CD14-positive monocyte (primary cell): ENCODE data around the gene CPA2. TPM values are rescaled to one million over a fixed set of nuclear protein-coding genes. Genes with fewer than 3 reads are reported as not detected.

Source experiments
- DNase-seq, 3 donors: peaks; one replicate each; pipeline ENCODE4 v3.0.0-alpha.2; 2011 to 2022
- H2AFZ ChIP-seq: 2 replicates; pipeline ENCODE4 v1.6.0; 2012; ENCODE audit warnings: mild to moderate bottlenecking, low read depth, low read length, inconsistent platforms; ENCODE audit not compliant: insufficient read depth, poor library complexity, severe bottlenecking
- H3K27ac ChIP-seq, 2 donors: 1 replicate in 1 of 2; 2 replicates in 1 of 2; pipeline ENCODE4 v1.5.1; 2012 to 2013; ENCODE audit warnings: low read length in 2 of 2, control low read depth in 1 of 2, inconsistent platforms in 1 of 2, low read depth in 1 of 2, mild to moderate bottlenecking in 1 of 2
- H3K27me3 ChIP-seq, 2 donors: one replicate each; pipeline versions ENCODE4 v1.6.0 to v1.6.1; 2011 to 2013; ENCODE audit warnings: low read length in 2 of 2; ENCODE audit not compliant: control insufficient read depth in 2 of 2, insufficient read depth in 2 of 2
- H3K36me3 ChIP-seq, 2 donors: replicated peaks in 1 of 2; 1 replicate in 1 of 2; 2 replicates in 1 of 2; pipeline versions ENCODE4 v1.5.1 to v1.6.1; 2012 to 2013; ENCODE audit warnings: low read length in 2 of 2, control low read depth in 1 of 2, inconsistent platforms in 1 of 2, mild to moderate bottlenecking in 1 of 2; ENCODE audit not compliant: insufficient read depth in 2 of 2, control insufficient read depth in 1 of 2
- H3K4me1 ChIP-seq, 2 donors: 1 replicate in 1 of 2; 2 replicates in 1 of 2; pipeline versions ENCODE4 v1.5.1 to v1.6.1; 2012 to 2013; ENCODE audit warnings: low read length in 2 of 2, control low read depth in 1 of 2, inconsistent platforms in 1 of 2, mild to moderate bottlenecking in 1 of 2, moderate library complexity in 1 of 2; ENCODE audit not compliant: insufficient read depth in 2 of 2, control insufficient read depth in 1 of 2
- H3K4me2 ChIP-seq: replicated peaks from 2 replicates; pipeline ENCODE3; 2012; ENCODE audit warnings: low read length, moderate library complexity, mild to moderate bottlenecking; ENCODE audit not compliant: poor library complexity, severe bottlenecking; ENCODE audit errors: extremely low read depth
- H3K4me3 ChIP-seq, 3 experiments: fragments of 200-600 bp in 1 of 3; sonication (generic) in 1 of 3; replicated peaks in 1 of 3; 1 replicate in 2 of 3; 2 replicates in 1 of 3; pipeline ENCODE4 v1.5.1; 2011 to 2013; ENCODE audit warnings: low read length in 3 of 3, mild to moderate bottlenecking in 3 of 3, control low read depth in 2 of 3, low read depth in 2 of 3, inconsistent platforms in 1 of 3, moderate library complexity in 1 of 3
- H3K79me2 ChIP-seq: 2 replicates; pipeline ENCODE4 v1.6.0; 2012; ENCODE audit warnings: mild to moderate bottlenecking, control low read depth, inconsistent platforms, low read length, moderate library complexity; ENCODE audit not compliant: insufficient read depth
- H3K9ac ChIP-seq: 2 replicates; pipeline ENCODE4 v1.6.0; 2017; ENCODE audit warnings: low read length, mild to moderate bottlenecking; ENCODE audit not compliant: insufficient read depth, poor library complexity, severe bottlenecking
- H3K9me3 ChIP-seq, 2 donors: replicated peaks in 1 of 2; 1 replicate in 1 of 2; 2 replicates in 1 of 2; pipeline versions ENCODE4 v1.5.1 to v1.6.1; 2012 to 2013; ENCODE audit warnings: low read length in 2 of 2, control low read depth in 1 of 2; ENCODE audit not compliant: control insufficient read depth in 1 of 2, insufficient read depth in 1 of 2
- H4K20me1 ChIP-seq: 2 replicates; pipeline ENCODE4 v1.6.0; 2012; ENCODE audit warnings: mild to moderate bottlenecking, low read length, control low read depth, moderate library complexity; ENCODE audit not compliant: insufficient read depth
- H3K27ac Mint-ChIP-seq, 7 donors: one replicate each; pipeline ENCODE4 v1.8.0; 2020; ENCODE audit warnings: mild to moderate bottlenecking in 7 of 7, mixed read lengths in 7 of 7, moderate library complexity in 6 of 7, inconsistent platforms in 2 of 7
- H3K27me3 Mint-ChIP-seq, 3 donors: one replicate each; pipeline ENCODE4 v1.8.0; 2021 to 2022; ENCODE audit warnings: low read depth in 3 of 3, mild to moderate bottlenecking in 3 of 3, mixed read lengths in 3 of 3, moderate library complexity in 3 of 3, inconsistent platforms in 1 of 3
- H3K36me3 Mint-ChIP-seq, 2 donors: one replicate each; pipeline ENCODE4 v1.8.0; 2020; ENCODE audit warnings: mixed read lengths in 2 of 2, inconsistent platforms in 1 of 2, mild to moderate bottlenecking in 1 of 2
- H3K4me1 Mint-ChIP-seq: one replicate; pipeline ENCODE4 v1.8.0; 2020; ENCODE audit warnings: mild to moderate bottlenecking, mixed read lengths
- H3K4me3 Mint-ChIP-seq, 2 donors: one replicate each; pipeline ENCODE4 v1.8.0; 2020; ENCODE audit warnings: mild to moderate bottlenecking in 2 of 2, mixed read lengths in 2 of 2, moderate library complexity in 1 of 2
- H3K9me3 Mint-ChIP-seq, 7 donors: one replicate each; pipeline ENCODE4 v1.8.0; 2020 to 2022; ENCODE audit warnings: mixed read lengths in 7 of 7, mild to moderate bottlenecking in 6 of 7, moderate library complexity in 6 of 7, inconsistent platforms in 2 of 7
- CTCF ChIP-seq: fragments of 200-600 bp; IDR thresholded peaks from one replicate; pipeline ENCODE4 v1.8.0; 2022; ENCODE audit warnings: antibody characterized with exemption, mild to moderate bottlenecking
- WGBS: methylation state at CpG from one replicate; pipeline ENCODE4 v1.1.5; 2013; ENCODE audit warnings: missing lambda C conversion rate; ENCODE audit not compliant: insufficient coverage; 5-methylcytosine and 5-hydroxymethylcytosine counted together
- intact Hi-C, 2 donors: fragments of 100-400 bp; cut with micrococcal nuclease; formaldehyde crosslinking; loops; one replicate each; pipeline versions ENCODE4 v1.15.0 to v1.15.1; 2023
- polyA plus RNA-seq, 3 donors: library from polyadenylated mRNA; depleted of rRNA in 1 of 3; unstranded in 2 of 3; stranded (reverse) in 1 of 3; fragments of 300-500 nt in 2 of 3; fragments of >200 nt in 1 of 3; fragmentation: Illumina TruSeq in 2 of 3; gene quantifications; 1 replicate in 2 of 3; 2 replicates in 1 of 3; pipeline ENCODE4 v1.2.3, GENCODE V29; 2012 to 2021

The CPA2 gene
- polyA plus RNA-seq, 3 donors, result not detected

GRCh38 chr7:130258494-130259078 lies 8.1 kb upstream of the CPA2 start:
- Histone ChIP-seq H3K4me1 (no peaks in the 10 kb centered on the region), H3K27ac (no peak overlapping the region), H3K27me3 (no peaks in the 10 kb centered on the region), H3K79me2 (no peaks in the 10 kb centered on the region), H3K4me2 (no peak overlapping the region), H3K9me3 (peaks cover 36 to 50% of the 10 kb centered on the region in 2 donors), H4K20me1 (no peaks in the 10 kb centered on the region), H3K9ac (no peak overlapping the region), H3K36me3 (no peaks in the 10 kb centered on the region), H3K4me3 (no peak overlapping the region), H2AFZ (no peak overlapping the region)
- no CpG with 5 or more reads among the region's 1 CpG for WGBS
- Mint-ChIP-seq H3K9me3 (peaks cover 14 to 67% (median 50%) of the 10 kb centered on the region in 7 donors), H3K4me1 (no peaks in the 10 kb centered on the region), H3K27ac (no peak overlapping the region), H3K4me3 (no peak overlapping the region), H3K36me3 (no peaks in the 10 kb centered on the region), H3K27me3 (no peaks in the 10 kb centered on the region)
- intact Hi-C loops, result no loop called here
- no peak for TF ChIP-seq CTCF
- no peak for DNase-seq

GRCh38 chr7:130262448-130262847 lies 4.2 kb upstream of the CPA2 start:
- WGBS, result 63% methylated on average over 2 of the region's 2 CpGs
- DNase-seq, result no peak
- Histone ChIP-seq H3K36me3 (no peaks in the 10 kb centered on the region), H3K4me2 (no peak overlapping the region), H3K4me1 (no peaks in the 10 kb centered on the region), H3K79me2 (no peaks in the 10 kb centered on the region), H3K4me3 (no peak overlapping the region), H2AFZ (no peak overlapping the region), H4K20me1 (no peaks in the 10 kb centered on the region), H3K27me3 (no peaks in the 10 kb centered on the region), H3K27ac (no peak overlapping the region), H3K9ac (no peak overlapping the region), H3K9me3 (peaks cover 14 to 32% of the 10 kb centered on the region in 2 donors)
- H3K36me3 Mint-ChIP-seq, result no peaks in the 10 kb centered on the region
- H3K27me3 Mint-ChIP-seq, result peaks cover 0 to 3% (median 0%) of the 10 kb centered on the region in 3 donors
- TF ChIP-seq CTCF, result no peak
- peaks cover 7 to 41% (median 22%) of the 10 kb centered on the region in 7 donors for H3K9me3 Mint-ChIP-seq
- H3K27ac Mint-ChIP-seq, result no peak overlapping the region
- no peak overlapping the region for H3K4me3 Mint-ChIP-seq
- intact Hi-C loops, result no loop called here
- H3K4me1 Mint-ChIP-seq, result no peaks in the 10 kb centered on the region
